HepG2 (cell line): ENCODE data around the gene RNF40. TPM values are rescaled to one million over a fixed set of nuclear protein-coding genes. Genes with fewer than 3 reads are reported as not detected.

ENCODE experiments used
- BCL3 ChIP-seq: sonication (generic); formaldehyde crosslinking; IDR thresholded peaks from 2 replicates; pipeline ENCODE4 v1.5.1; 2020; ENCODE audit warnings: mild to moderate bottlenecking, missing genetic modification reagents, moderate library complexity
- GABPB1 ChIP-seq: IDR thresholded peaks from 2 replicates; pipeline ENCODE4 v1.6.1; 2016; ENCODE audit warnings: mild to moderate bottlenecking, missing genetic modification reagents, moderate library complexity, missing compliant biosample characterization
- HDAC2 ChIP-seq: sonication (generic); formaldehyde crosslinking; IDR thresholded peaks from 2 replicates; pipeline ENCODE4 v1.4.0; 2020; ENCODE audit warnings: missing genetic modification reagents
- MAFG ChIP-seq: sonication (generic); formaldehyde crosslinking; IDR thresholded peaks from 2 replicates; pipeline ENCODE4 v1.5.1; 2020; ENCODE audit warnings: mild to moderate bottlenecking, missing genetic modification reagents
- MIXL1 ChIP-seq: IDR thresholded peaks from 2 replicates; pipeline ENCODE4 v1.6.1; 2016
- NCOA2 ChIP-seq: sonication (generic); formaldehyde crosslinking; IDR thresholded peaks from 2 replicates; pipeline ENCODE4 v1.8.0; 2022; ENCODE audit warnings: inconsistent platforms
- POLR2AphosphoS5 ChIP-seq: IDR thresholded peaks from 2 replicates; pipeline ENCODE4 v1.6.1; 2012; ENCODE audit warnings: low read depth, low read length
- RARA ChIP-seq: IDR thresholded peaks from 2 replicates; pipeline ENCODE4 v1.6.1; 2016; ENCODE audit warnings: missing genetic modification reagents, missing compliant biosample characterization
- RBM39 ChIP-seq: fragments of 200-400 bp; formaldehyde crosslinking; IDR thresholded peaks from one replicate; pipeline ENCODE4 v1.6.1; 2018; ENCODE audit warnings: antibody characterized with exemption, mild to moderate bottlenecking, low read depth, low read length; ENCODE audit not compliant: poor library complexity, severe bottlenecking
- SAFB2 ChIP-seq: sonication (generic); formaldehyde crosslinking; IDR thresholded peaks from 2 replicates; pipeline ENCODE4 v1.5.1; 2020; ENCODE audit warnings: missing genetic modification reagents, low read depth, mild to moderate bottlenecking, borderline replicate concordance
- SOX6 ChIP-seq, 2 experiments: fragments of 450-650 bp in 1 of 2; sonication (generic) in 1 of 2; formaldehyde crosslinking in 1 of 2; IDR thresholded peaks; 2 replicates each; pipeline versions ENCODE4 v1.4.0 to v1.6.1; 2017 to 2020; ENCODE audit warnings: antibody characterized with exemption in 1 of 2, mild to moderate bottlenecking in 1 of 2, missing genetic modification reagents in 1 of 2
- TCF7L2 ChIP-seq: IDR thresholded peaks from 2 replicates; pipeline ENCODE4 v1.6.1; 2011; ENCODE audit warnings: mild to moderate bottlenecking, low read depth, low read length, moderate library complexity
- TERF1 ChIP-seq: sonication (generic); formaldehyde crosslinking; IDR thresholded peaks from 2 replicates; pipeline ENCODE4 v1.8.0; 2022; ENCODE audit warnings: mild to moderate bottlenecking, missing genetic modification reagents, moderate library complexity
- TOPORS ChIP-seq: sonication (generic); formaldehyde crosslinking; IDR thresholded peaks from 2 replicates; pipeline ENCODE4 v1.8.0; 2023; ENCODE audit warnings: mild to moderate bottlenecking, missing genetic modification reagents
- ZNF138 ChIP-seq: sonication (generic); formaldehyde crosslinking; IDR thresholded peaks from 2 replicates; pipeline ENCODE4 v1.5.0; 2020; ENCODE audit warnings: mild to moderate bottlenecking, low read depth, missing genetic modification reagents
- ZNF160 ChIP-seq: sonication (generic); formaldehyde crosslinking; IDR thresholded peaks from 2 replicates; pipeline ENCODE4 v1.8.0; 2022; ENCODE audit warnings: mild to moderate bottlenecking, inconsistent platforms, missing genetic modification reagents
- ZNF329 ChIP-seq: sonication (generic); formaldehyde crosslinking; IDR thresholded peaks from 2 replicates; pipeline ENCODE4 v1.9.0; 2021; ENCODE audit warnings: low read depth, mild to moderate bottlenecking, missing genetic modification reagents
- ZNF430 ChIP-seq: sonication (generic); formaldehyde crosslinking; IDR thresholded peaks from 2 replicates; pipeline ENCODE4 v1.9.0; 2021; ENCODE audit warnings: mild to moderate bottlenecking, missing genetic modification reagents
- ZNF564 ChIP-seq: sonication (generic); formaldehyde crosslinking; IDR thresholded peaks from 2 replicates; pipeline ENCODE4 v1.8.1; 2023; ENCODE audit warnings: mild to moderate bottlenecking, missing genetic modification reagents
- ZNF720 ChIP-seq: sonication (generic); formaldehyde crosslinking; IDR thresholded peaks from 2 replicates; pipeline ENCODE4 v1.4.0; 2020; ENCODE audit warnings: missing genetic modification reagents
- ZSCAN22 ChIP-seq: sonication (generic); formaldehyde crosslinking; IDR thresholded peaks from 2 replicates; pipeline ENCODE4 v1.4.0; 2020; ENCODE audit warnings: mild to moderate bottlenecking, missing genetic modification reagents
- polyA plus RNA-seq, 8 experiments: library from polyadenylated mRNA; depleted of rRNA in 3 of 8; stranded (reverse) in 7 of 8; unstranded in 1 of 8; fragments of >200 nt; fragmentation: Illumina TruSeq in 4 of 8; extraction: Trizol in 4 of 8; gene quantifications; 2 replicates each; pipeline versions ENCODE4 v1.2.1 to v1.2.3, GENCODE V29; 2011 to 2016; ENCODE audit warnings: low read depth in 4 of 8, missing spikeins in 1 of 8, mixed read lengths in 1 of 8; ENCODE audit not compliant: insufficient read depth in 1 of 8
- total RNA-seq, 5 experiments: library from RNA; depleted of rRNA; stranded (reverse); fragments of >200 nt; fragmentation: Illumina TruSeq; extraction: Trizol; gene quantifications; 2 replicates each; pipeline ENCODE4 v1.2.3, GENCODE V29; 2016; ENCODE audit warnings: low read depth in 1 of 5
- TF ChIP-seq, protein P1 (sequence below): sonication (generic); formaldehyde crosslinking; IDR thresholded peaks from 2 replicates; pipeline ENCODE4 v1.5.1; 2020; ENCODE audit warnings: missing genetic modification reagents, mild to moderate bottlenecking, borderline replicate concordance
- TF ChIP-seq, protein P2 (sequence below): IDR thresholded peaks from 2 replicates; pipeline ENCODE4 v1.6.1; 2016

RNF40 gene
- total and polyA plus RNA-seq, 2 of the 13 experiments (the other 11 are each of a cell fraction or from before 2014, with no cell fraction given): 84.0 to 85.6 TPM

- TF ChIP-seq TERF1 (CRISPR knock-in tag) (0 out of 2 replicates have a peak, but pooled peaks have one; percentile 25), BCL3 (CRISPR knock-in tag) (peak; percentile 58; the same call in 1 of the 2 replicates), ZSCAN22 (CRISPR knock-in tag) (no peak), ZNF138 (no peak), TOPORS (CRISPR knock-in tag) (no peak), ZNF564 (CRISPR knock-in tag) (peak; percentile 64; the same call in 1 of the 2 replicates), MAFG (no peak), SAFB2 (CRISPR knock-in tag) (peak; percentile 2; the same call in 1 of the 2 replicates), RBM39 (no peak), GABPB1 (CRISPR knock-in tag) (no peak), ZNF329 (CRISPR knock-in tag) (no peak), ZNF160 (0 out of 2 replicates have a peak, but pooled peaks have one; percentile 24), ZNF720 (CRISPR knock-in tag) (no peak), MIXL1 (CRISPR knock-in tag) (peak; percentile 63; the same call in 1 of the 2 replicates), TCF7L2 (no peak), ZNF430 (CRISPR knock-in tag) (peak; percentile 58), NCOA2 (CRISPR knock-in tag) (peak; percentile 18; the same call in 1 of the 2 replicates), RARA (CRISPR knock-in tag) (0 out of 2 replicates have a peak, but pooled peaks have one; percentile 18), SOX6 (IDR thresholded peaks at IDR 0.05) (no peak), SOX6 (CRISPR knock-in tag; IDR thresholded peaks at IDR 0.05) (no peak; the same call in none of the 2 replicates), HDAC2 (peak; percentile 48; the same call in 1 of the 2 replicates), POLR2AphosphoS5 (peak; percentile 66)
- TF ChIP-seq, protein P1, sequence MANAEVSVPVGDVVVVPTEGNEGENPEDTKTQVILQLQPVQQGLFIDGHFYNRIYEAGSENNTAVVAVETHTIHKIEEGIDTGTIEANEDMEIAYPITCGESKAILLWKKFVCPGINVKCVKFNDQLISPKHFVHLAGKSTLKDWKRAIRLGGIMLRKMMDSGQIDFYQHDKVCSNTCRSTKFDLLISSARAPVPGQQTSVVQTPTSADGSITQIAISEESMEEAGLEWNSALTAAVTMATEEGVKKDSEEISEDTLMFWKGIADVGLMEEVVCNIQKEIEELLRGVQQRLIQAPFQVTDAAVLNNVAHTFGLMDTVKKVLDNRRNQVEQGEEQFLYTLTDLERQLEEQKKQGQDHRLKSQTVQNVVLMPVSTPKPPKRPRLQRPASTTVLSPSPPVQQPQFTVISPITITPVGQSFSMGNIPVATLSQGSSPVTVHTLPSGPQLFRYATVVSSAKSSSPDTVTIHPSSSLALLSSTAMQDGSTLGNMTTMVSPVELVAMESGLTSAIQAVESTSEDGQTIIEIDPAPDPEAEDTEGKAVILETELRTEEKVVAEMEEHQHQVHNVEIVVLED (CRISPR knock-in tag): no peak; the same call in 1 of the 2 replicates
- TF ChIP-seq, protein P2, sequence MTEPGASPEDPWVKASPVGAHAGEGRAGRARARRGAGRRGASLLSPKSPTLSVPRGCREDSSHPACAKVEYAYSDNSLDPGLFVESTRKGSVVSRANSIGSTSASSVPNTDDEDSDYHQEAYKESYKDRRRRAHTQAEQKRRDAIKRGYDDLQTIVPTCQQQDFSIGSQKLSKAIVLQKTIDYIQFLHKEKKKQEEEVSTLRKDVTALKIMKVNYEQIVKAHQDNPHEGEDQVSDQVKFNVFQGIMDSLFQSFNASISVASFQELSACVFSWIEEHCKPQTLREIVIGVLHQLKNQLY (CRISPR knock-in tag): 0 out of 2 replicates have a peak, but pooled peaks have one; percentile 27
Measured at GRCh38 chr16:30787613-30788378, 25.7 kb downstream of the RNF40 start (continued).
